Measurements from ENCODE around the gene ANTKMT.

DNA sequence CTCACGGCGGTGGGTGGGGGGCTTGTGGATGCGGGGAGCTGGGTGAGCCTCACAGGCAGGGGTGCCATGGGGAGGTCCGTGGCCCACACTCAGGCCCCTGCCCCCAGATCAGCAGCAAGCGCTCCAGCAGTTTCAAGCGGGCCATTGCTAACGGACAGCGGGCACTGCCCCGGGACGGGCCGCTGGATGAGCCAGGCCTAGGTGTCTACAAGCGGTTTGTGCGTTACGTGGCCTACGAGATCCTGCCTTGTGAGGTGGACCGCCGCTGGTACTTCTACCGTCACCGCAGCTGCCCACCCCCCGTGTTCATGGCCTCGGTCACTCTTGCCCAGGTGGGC lies 44.4 kb upstream of the ANTKMT start:
- no peak for TF ChIP-seq OSR1 (CRISPR knock-in tag; IDR thresholded peaks at IDR 0.05)
- no peak for TF ChIP-seq BACH2 (CRISPR knock-in tag; IDR thresholded peaks at IDR 0.05; ENCODE audit: borderline replicate concordance)
- TF ChIP-seq ZNF70 (CRISPR knock-in tag; IDR thresholded peaks at IDR 0.05), result no peak
